ENCODE measurements around the gene CCDC122.

Gene CCDC122

GRCh38 chr13:43878892-43879754, at the start of gene CCDC122:
TSS of gene CCDC122 (minus strand) at chr13:43879740. CDS start at chr13:43869376, 10,364 bp downstream.
- no peak for FAIRE-seq

GRCh38 chr13:43924549-43925245, 45.2 kb upstream of the CCDC122 start:
- no peak for FAIRE-seq

GRCh38 chr13:43920965-43921674, 41.6 kb upstream of the CCDC122 start:
- no peak for FAIRE-seq

- no peak for FAIRE-seq
Observed at GRCh38 chr13:43918636-43919035, 39.1 kb upstream of the CCDC122 start.

DNA sequence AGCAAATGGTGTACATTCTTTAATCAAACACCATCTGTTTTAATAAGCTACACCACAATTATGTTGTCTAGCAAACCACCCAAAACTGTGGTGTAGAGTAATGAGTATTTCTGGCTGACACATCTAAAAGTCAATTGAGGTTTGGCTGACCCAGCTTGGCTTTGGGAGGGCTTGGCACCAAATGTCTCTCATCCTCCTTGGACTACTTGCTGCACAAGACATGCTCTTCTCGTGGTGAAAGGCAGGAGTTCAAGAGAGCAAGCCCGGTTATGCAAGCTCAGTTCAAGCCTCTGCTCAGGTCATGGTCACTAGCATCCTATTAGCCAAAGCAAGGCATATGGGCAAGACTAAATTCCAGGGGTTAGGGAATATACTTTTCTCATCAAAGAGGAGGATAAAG, 37.3 kb upstream of the CCDC122 start:
- FAIRE-seq: no peak

DNA sequence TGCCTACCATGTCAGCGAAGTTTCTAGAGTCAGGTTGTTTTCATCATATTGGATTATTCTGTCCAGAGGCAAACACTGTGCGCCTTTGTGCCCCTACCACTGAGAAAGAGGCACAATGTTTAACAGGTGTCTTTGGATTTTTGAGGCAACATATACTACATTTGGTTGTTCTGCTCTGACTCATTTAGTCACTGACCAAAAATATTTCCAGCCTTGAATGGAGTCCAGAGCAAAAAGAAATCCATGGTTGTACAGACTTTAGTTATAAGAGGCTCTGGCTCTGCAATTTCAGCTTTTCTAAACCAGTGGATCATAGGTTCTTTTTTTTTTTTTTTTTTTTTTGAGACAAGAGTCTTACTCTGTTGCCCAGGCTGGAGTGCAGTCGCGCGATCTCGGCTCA, 35.9 kb upstream of the CCDC122 start:
- no peak for FAIRE-seq

DNA sequence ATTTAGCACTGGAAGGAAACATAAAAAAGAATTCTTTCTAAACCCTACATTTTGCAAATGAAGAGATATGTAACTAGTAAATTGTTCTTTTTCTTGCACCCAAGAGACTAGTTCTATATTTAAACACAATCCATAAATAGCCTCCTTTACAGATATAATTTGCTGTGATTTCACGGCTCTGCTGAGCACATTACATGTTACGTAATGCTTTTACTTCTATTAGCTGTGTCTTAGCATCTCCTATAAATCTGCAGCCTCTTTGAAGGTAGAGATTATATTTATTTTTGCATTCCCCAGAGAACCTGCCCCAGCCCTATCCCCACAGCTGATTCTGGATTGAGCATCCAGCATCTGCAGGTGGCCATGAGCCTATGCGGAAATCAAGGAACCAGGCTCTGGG, 32.3 kb upstream of the CCDC122 start:
- FAIRE-seq: no peak

- no peak for FAIRE-seq
Observed at GRCh38 chr13:43911278-43911677, 31.7 kb upstream of the CCDC122 start.

DNA sequence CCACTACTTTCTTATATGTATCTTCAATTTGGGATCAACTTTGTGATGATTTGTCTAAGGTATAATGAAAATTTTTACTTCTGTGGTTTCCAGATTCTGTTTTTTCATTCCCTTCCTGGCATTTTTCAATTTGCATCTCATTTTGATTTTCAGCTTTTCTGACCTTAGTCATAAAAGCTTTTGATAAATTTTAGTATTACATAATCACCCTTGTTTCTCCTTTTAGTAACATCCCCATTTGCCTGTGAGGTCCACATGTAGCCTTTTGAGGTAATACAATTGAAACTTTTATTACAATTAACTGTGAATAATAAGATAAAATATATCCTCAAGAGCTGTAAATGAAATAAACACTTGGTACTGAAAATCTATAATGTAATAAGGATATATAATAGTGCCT, 31.3 kb upstream of the CCDC122 start:
- no peak for FAIRE-seq

DNA sequence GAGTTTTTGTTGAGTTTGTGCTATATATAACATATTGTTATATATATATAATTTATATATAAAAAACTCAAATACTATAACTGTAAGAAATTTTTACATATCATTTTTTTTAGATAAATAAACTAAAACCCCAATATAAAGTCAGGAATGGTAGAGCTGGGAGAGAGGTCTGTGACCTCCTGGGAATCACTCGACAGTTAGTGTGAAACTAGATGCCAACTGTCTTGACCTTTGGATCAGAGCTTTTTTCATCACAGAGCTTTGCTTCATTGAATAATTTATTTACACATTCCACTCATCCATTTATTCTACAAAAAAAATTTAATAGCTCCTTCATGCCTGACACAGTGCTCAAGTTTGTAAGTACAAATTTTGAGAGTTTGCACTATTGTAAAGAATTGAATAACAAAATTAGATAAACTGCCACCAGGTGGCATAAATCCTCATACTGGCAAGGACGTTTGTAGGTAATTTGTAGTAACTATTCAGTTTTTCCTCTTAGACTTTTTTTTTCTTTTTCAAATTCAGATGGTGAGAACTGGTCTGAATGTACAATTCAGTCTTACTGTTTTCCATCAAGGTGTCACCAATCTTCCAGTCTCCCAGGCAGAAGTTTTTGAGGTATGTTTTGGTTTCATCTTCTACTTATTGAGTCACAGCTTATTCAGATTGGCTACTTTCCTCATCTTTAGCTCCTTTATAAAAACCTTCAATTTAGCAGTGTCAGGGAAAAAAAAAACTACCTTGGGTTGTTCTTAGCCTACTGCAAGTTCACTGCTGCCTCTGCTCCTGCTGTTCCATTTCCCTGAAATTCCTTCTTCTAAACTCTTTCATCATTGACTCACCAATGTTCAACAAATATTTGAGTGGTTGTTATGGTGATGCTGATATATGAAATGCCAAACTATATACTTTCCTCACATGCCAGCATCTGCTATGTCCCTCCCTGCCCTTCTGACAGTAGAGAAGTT, 28.9 kb upstream of the CCDC122 start:
- peak; percentile 92 for FAIRE-seq

GRCh38 chr13:43905435-43906031, 26.0 kb upstream of the CCDC122 start:
- peak; percentile 94 for FAIRE-seq

DNA sequence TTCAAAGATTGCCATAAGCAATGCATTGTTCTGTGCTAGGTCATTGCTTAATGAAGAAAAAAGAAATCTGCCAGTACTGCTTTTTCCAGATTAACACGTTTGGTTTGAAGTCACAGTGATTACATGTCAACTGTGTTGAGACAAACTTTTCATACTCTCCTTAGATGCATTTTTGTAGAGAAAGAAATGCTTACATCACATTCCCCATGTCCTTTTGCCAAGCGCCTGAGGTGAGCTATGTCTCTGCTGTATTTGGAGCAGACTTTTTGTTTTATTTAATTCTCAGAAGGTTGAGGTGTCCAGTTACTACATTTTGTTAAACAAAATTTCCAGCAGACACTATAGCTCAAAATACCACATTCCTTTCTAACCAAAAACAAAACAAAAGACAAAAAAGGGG, 16.4 kb upstream of the CCDC122 start:
- peak; percentile 96 for FAIRE-seq

GRCh38 chr13:43894438-43894837, 14.9 kb upstream of the CCDC122 start:
- peak; percentile 54 for FAIRE-seq

GRCh38 chr13:43884222-43884621, 4.7 kb upstream of the CCDC122 start:
- no peak for FAIRE-seq

- no peak for FAIRE-seq
Observed at GRCh38 chr13:43883631-43884030, 4.1 kb upstream of the CCDC122 start.

DNA sequence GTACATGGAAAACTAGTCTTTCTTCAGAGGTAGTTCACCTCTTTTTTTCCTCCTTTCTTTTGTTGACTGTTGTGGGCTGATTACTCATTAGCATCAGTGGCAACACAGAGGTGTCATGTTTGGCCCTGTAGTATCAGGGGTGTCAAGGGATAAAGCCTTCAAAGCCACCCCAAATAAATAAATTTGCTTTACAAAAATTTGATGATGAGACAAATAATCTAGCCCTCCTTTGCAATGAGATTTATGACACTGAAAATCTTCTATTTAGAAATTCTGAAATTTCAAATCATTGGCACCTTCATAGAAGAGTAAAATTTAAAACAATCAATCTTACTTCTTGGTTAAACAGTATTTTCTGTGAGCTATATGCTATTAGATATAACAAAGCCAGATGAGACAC, 2.0 kb upstream of the CCDC122 start:
- no peak for FAIRE-seq

DNA sequence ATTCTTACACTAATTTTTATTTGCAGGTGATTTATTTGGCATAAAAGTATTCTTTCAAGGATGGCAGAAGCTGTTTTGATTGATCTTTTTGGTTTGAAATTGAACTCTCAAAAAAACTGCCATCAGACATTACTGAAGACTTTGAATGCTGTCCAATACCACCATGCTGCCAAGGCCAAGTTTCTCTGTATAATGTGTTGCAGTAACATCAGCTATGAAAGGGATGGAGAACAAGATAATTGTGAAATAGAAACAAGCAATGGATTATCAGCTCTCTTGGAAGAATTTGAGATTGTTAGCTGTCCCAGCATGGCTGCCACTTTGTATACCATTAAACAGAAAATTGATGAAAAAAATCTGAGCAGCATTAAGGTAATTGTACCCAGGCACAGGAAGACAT, 1.4 kb upstream of the CCDC122 start:
- FAIRE-seq: no peak

GRCh38 chr13:43880214-43880855, 795 bp upstream of the CCDC122 start:
- FAIRE-seq: no peak

DNA sequence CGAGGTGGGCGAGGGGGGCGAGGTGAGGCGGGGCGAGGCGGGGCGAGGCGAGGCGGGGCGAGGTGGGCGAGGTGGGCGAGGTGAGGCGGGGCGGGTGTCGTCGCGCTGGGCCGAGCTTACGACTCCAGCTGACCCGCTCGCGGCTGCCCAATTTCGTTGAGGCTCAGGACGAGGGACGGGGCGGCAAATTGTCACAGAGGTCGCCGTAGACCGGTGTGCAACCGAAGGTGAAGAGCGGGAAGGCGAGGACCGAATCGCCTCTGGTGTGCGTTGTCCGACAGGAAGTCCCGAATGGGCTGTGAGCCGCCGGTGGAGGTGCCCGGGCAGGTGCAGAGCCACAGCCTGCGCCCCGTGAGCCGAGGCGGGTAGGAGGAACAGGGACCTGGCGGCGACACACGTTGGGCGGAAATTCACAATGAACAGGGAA, 228 bp upstream of the CCDC122 start, which contains the start of gene LACC1:
LACC1 (plus strand) TSS at position 150 of the 427 bp plus-strand sequence. CDS start 1,082 bp downstream, outside the sequence.
- no peak for FAIRE-seq

GRCh38 chr13:43877766-43878165, 1.8 kb downstream of the CCDC122 start:
- FAIRE-seq: no peak

DNA sequence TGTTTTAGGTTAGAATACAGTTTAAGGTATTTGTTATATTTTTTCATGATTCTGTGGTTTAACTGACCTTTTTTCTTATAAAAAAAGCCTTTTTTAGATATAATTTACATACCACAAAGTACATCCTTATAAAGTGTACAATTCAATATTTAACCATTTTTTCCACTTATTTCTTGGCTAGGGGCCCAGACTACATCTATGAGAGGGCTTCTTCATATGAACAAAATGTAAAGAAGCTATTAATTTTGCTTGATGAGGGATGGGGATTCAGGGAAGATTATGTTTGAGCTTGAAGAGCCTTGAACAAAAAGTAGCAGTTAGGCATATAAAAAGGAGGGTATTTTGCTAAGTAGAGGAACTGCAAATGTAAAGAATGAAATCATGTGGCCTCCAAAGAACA, 2.2 kb downstream of the CCDC122 start:
- no peak for FAIRE-seq

Measured in endometrium (tissue), 2 donors.